ENCODE measurements around the gene KDELR3. TPM values are rescaled to one million over a fixed set of nuclear protein-coding genes. Genes with fewer than 3 reads are reported as not detected.

Gene KDELR3
- total RNA-seq, 3 donors from 2014 or later (not counting 1 experiment from before 2014, with no cell fraction given) = 0.25 TPM; not detected in 2

DNA sequence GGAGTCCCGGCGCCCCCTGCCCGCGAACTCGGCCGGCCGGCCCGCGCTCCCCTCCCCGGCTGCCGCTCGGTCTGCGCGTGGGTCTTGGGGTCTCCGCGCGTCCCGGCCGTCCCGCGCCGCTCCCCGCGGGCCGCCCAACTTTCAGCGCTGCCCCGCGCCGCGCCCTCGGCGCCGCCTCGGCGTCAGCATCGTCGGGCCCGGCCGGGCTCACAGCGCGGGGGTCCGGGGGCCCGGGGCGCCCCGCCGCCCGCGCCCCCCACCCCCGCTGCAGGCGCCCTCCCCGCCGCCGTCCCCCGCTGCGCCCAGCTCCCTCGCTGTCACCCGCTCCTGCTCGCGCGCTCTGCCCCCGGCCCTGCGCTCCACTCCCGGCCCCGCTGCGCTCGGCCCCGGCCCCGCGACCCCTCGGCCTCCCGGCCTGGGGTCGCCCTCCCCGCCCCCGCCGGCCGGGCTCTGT lies 12.8 kb upstream of the KDELR3 start, which contains the start of gene KCNJ4:
Gene KCNJ4, minus strand, starts transcription at position 124 of the 454 bp plus-strand sequence. CDS start 27,067 bp downstream, outside the sequence.
- H3K36me3 ChIP-seq (ENCODE audit: control insufficient read depth, insufficient read depth, low read length) = no peaks in the 10 kb centered on the region
- H3K27ac Mint-ChIP-seq = no peak within 1 kb of the TSS
- H3K4me3 Mint-ChIP-seq = peak within 1 kb of the TSS; percentile 66
- H3K36me3 Mint-ChIP-seq = no peaks in the 10 kb centered on the region
- H3K27me3 ChIP-seq (ENCODE audit: control insufficient read depth, insufficient read depth, low read length) = peaks cover 29% of the 10 kb centered on the region
- H3K4me1 Mint-ChIP-seq = peaks cover 4 to 10% of the 10 kb centered on the region in 2 donors
- under 1% methylated on average over 76 of the region's 76 CpGs for WGBS (ENCODE audit: insufficient coverage)
- H3K27me3 Mint-ChIP-seq (ENCODE audit: low read depth in 2 of 2) = peaks cover 54 to 63% of the 10 kb centered on the region in 2 donors
- TF ChIP-seq, protein P1, sequence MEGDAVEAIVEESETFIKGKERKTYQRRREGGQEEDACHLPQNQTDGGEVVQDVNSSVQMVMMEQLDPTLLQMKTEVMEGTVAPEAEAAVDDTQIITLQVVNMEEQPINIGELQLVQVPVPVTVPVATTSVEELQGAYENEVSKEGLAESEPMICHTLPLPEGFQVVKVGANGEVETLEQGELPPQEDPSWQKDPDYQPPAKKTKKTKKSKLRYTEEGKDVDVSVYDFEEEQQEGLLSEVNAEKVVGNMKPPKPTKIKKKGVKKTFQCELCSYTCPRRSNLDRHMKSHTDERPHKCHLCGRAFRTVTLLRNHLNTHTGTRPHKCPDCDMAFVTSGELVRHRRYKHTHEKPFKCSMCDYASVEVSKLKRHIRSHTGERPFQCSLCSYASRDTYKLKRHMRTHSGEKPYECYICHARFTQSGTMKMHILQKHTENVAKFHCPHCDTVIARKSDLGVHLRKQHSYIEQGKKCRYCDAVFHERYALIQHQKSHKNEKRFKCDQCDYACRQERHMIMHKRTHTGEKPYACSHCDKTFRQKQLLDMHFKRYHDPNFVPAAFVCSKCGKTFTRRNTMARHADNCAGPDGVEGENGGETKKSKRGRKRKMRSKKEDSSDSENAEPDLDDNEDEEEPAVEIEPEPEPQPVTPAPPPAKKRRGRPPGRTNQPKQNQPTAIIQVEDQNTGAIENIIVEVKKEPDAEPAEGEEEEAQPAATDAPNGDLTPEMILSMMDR (IDR thresholded peaks at IDR 0.05) = no peak
- intact Hi-C loops (cut with micrococcal nuclease) = no loop called here
- DNase-seq = no peak
- no peak within 1 kb of the TSS for H3K4me3 ChIP-seq (ENCODE audit: low read length)
- H3K4me1 ChIP-seq (ENCODE audit: control insufficient read depth, insufficient read depth, low read length) = peaks cover 7% of the 10 kb centered on the region
- peak in 2 of 3 donors; percentile 3 to 15 for ATAC-seq
- H3K9me3 Mint-ChIP-seq = no peaks in the 10 kb centered on the region
- H3K27ac ChIP-seq (ENCODE audit: low read length) = no peak within 1 kb of the TSS
- no peaks in the 10 kb centered on the region for H3K9me3 ChIP-seq (ENCODE audit: control insufficient read depth, insufficient read depth, low read length)

DNA sequence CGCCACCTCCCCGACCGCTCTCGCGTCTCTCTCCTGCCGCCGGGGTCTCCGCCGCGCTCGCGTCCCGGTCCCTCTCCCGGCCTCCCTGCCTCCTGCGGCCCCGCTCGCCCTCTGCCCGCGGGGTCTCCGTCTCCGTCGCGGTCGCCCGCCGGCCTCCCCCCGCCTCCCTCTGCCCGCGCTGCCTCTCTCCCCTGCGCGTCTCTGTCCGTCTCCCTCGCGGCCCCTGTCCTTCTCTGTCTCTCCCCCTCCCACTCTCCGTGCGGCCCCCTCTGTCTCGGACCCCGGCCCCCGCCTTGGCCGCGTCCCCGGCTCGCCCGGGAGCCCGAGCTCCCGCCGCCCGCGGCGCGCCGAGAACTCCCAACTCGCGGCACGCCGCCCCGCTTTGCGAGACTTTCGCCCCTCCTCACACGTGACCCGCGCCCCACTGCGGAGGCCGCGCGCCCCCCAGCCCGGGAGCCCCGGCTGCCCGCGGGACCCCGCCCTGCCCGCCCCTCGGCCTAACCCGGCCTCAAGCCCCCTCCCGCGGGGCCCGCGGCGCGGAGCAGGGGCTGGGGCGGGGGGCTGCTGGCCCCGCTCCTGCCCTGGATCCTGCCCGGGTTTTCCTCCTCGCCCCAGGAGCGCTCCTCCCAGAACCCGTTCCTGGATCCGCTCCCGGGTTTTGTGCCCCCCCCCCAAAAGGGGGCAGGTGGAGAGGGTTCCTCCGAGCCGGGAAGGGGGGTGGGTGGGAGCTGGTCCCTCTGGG lies 12.2 kb upstream of the KDELR3 start:
- Histone ChIP-seq H3K4me1 (ENCODE audit: control insufficient read depth, insufficient read depth, low read length) (peaks cover 7% of the 10 kb centered on the region), H3K36me3 (ENCODE audit: control insufficient read depth, insufficient read depth, low read length) (no peaks in the 10 kb centered on the region), H3K27ac (ENCODE audit: low read length) (no peak overlapping the region), H3K27me3 (ENCODE audit: control insufficient read depth, insufficient read depth, low read length) (peaks cover 29% of the 10 kb centered on the region), H3K9me3 (ENCODE audit: control insufficient read depth, insufficient read depth, low read length) (no peaks in the 10 kb centered on the region), H3K4me3 (ENCODE audit: low read length) (no peak overlapping the region)
- H3K9me3 Mint-ChIP-seq = no peaks in the 10 kb centered on the region
- no peaks in the 10 kb centered on the region for H3K36me3 Mint-ChIP-seq
- ATAC-seq (peak in 2 of 3 donors; percentile 28 to 39), DNase-seq (peak in 1 of 2 donors; percentile 42)
- no peak overlapping the region for H3K27ac Mint-ChIP-seq
- peak overlapping the region; percentile 42 for H3K4me3 Mint-ChIP-seq
- intact Hi-C loops (cut with micrococcal nuclease) = no loop called here
- H3K4me1 Mint-ChIP-seq = peaks cover 4 to 14% of the 10 kb centered on the region in 2 donors
- H3K27me3 Mint-ChIP-seq (ENCODE audit: low read depth in 2 of 2) = peaks cover 56 to 63% of the 10 kb centered on the region in 2 donors
- WGBS (ENCODE audit: insufficient coverage) = under 1% methylated on average over 86 of the region's 90 CpGs
- TF ChIP-seq, protein P1 (IDR thresholded peaks at IDR 0.05) = no peak

DNA sequence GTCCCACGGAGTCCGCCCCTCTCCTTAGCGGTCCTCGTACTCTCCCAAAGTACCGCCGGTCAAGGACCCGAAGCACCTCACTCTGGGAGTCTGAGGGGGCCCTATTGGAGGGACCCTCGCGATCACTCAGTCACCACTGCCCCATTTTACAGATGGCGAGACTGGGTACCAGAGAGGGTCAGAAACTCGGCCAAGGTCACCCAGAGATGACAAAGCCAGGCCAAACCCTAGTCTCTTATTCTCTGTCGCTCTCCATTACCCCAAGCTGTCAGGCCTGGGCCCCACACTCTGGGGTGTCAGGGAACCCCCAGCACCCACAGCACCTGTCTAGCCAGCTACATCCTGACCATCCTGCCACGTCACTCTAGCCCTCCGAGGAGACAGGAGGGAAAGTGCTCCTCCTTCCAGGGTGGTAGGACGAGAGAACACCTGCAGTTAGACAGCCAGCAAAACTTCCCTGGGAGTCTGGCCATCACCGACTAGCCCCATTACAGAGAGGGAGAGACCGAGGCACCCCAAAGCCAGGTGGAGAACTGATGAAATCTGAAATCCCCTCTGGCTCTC lies 11.5 kb upstream of the KDELR3 start:
- ATAC-seq = peak in 1 of 3 donors; percentile 41
- peaks cover 4 to 17% of the 10 kb centered on the region in 2 donors for H3K4me1 Mint-ChIP-seq
- H3K27me3 Mint-ChIP-seq (ENCODE audit: low read depth in 2 of 2) = peaks cover 59 to 61% of the 10 kb centered on the region in 2 donors
- DNase-seq = no peak
- H3K27ac Mint-ChIP-seq = peak overlapping the region in 1 of 2 donors; percentile 6
- TF ChIP-seq, protein P1 (IDR thresholded peaks at IDR 0.05) = no peak
- 39% methylated on average over 17 of the region's 17 CpGs for WGBS (ENCODE audit: insufficient coverage)
- peak overlapping the region; percentile 66 for H3K4me3 Mint-ChIP-seq
- peaks cover 29% of the 10 kb centered on the region for H3K27me3 ChIP-seq (ENCODE audit: control insufficient read depth, insufficient read depth, low read length)
- H3K4me1 ChIP-seq (ENCODE audit: control insufficient read depth, insufficient read depth, low read length) = peaks cover 10% of the 10 kb centered on the region
- H3K36me3 ChIP-seq (ENCODE audit: control insufficient read depth, insufficient read depth, low read length) = no peaks in the 10 kb centered on the region
- H3K9me3 ChIP-seq (ENCODE audit: control insufficient read depth, insufficient read depth, low read length) = no peaks in the 10 kb centered on the region
- intact Hi-C loops (cut with micrococcal nuclease) = no loop called here
- H3K9me3 Mint-ChIP-seq = no peaks in the 10 kb centered on the region
- H3K27ac ChIP-seq (ENCODE audit: low read length) = no peak overlapping the region
- no peak overlapping the region for H3K4me3 ChIP-seq (ENCODE audit: low read length)
- H3K36me3 Mint-ChIP-seq = no peaks in the 10 kb centered on the region

Measured in natural killer cell (primary cell).